Neuronal stem cell (in vitro differentiated cells): ENCODE data around the gene ZFHX3.

Experiments
- DNase-seq: peaks from one replicate; pipeline ENCODE4 v3.0.0-alpha.2; 2013; ENCODE audit warnings: low spot score
- H2AFZ ChIP-seq: one replicate; pipeline ENCODE4 v1.6.1; 2013; ENCODE audit warnings: mild to moderate bottlenecking, low read length, inconsistent platforms
- H2AK5ac ChIP-seq: 2 replicates; pipeline ENCODE4 v1.6.1; 2013; ENCODE audit warnings: low read depth, mild to moderate bottlenecking, inconsistent platforms, low read length, moderate library complexity, mixed read lengths
- H2BK120ac ChIP-seq: 2 replicates; pipeline ENCODE4 v1.6.1; 2013; ENCODE audit warnings: low read depth, mild to moderate bottlenecking, inconsistent platforms, low read length, moderate library complexity, mixed read lengths
- H2BK12ac ChIP-seq: one replicate; pipeline ENCODE4 v1.6.1; 2013; ENCODE audit warnings: low read length, inconsistent platforms
- H2BK15ac ChIP-seq: 2 replicates; pipeline ENCODE4 v1.6.1; 2013; ENCODE audit warnings: mild to moderate bottlenecking, low read length, inconsistent platforms, mixed read lengths
- H2BK5ac ChIP-seq: one replicate; pipeline ENCODE4 v1.6.1; 2013; ENCODE audit warnings: inconsistent platforms, mild to moderate bottlenecking, low read length, moderate library complexity
- H3K14ac ChIP-seq: one replicate; pipeline ENCODE4 v1.6.1; 2013; ENCODE audit warnings: low read length, inconsistent platforms
- H3K18ac ChIP-seq: 2 replicates; pipeline ENCODE4 v1.6.1; 2013; ENCODE audit warnings: low read length, inconsistent platforms
- H3K23ac ChIP-seq: 2 replicates; pipeline ENCODE4 v1.6.1; 2013; ENCODE audit warnings: low read depth, mild to moderate bottlenecking, mixed read lengths, low read length, inconsistent platforms; ENCODE audit not compliant: poor library complexity
- H3K27ac ChIP-seq: replicated peaks from 3 replicates; pipeline ENCODE4 v1.5.1; 2013; ENCODE audit warnings: low read length, inconsistent platforms
- H3K27me3 ChIP-seq, 3 experiments: 2 replicates each; pipeline ENCODE4 v1.6.1; 2013; ENCODE audit warnings: low read length in 3 of 3, mild to moderate bottlenecking in 2 of 3, inconsistent platforms in 1 of 3, low read depth in 1 of 3, mixed read lengths in 1 of 3, moderate library complexity in 1 of 3; ENCODE audit not compliant: control insufficient read depth in 3 of 3, insufficient read depth in 3 of 3
- H3K36me3 ChIP-seq, 2 donors: replicated peaks in 1 of 2; 2 replicates each; pipeline ENCODE4 v1.6.1; 2013; ENCODE audit warnings: low read length in 2 of 2; ENCODE audit not compliant: control insufficient read depth in 2 of 2, insufficient read depth in 2 of 2
- H3K4ac ChIP-seq: 2 replicates; pipeline ENCODE4 v1.6.1; 2013; ENCODE audit warnings: inconsistent platforms, mild to moderate bottlenecking, low read length, moderate library complexity
- H3K4me1 ChIP-seq, 2 donors: 1 replicate in 1 of 2; 2 replicates in 1 of 2; pipeline ENCODE4 v1.6.1; 2013; ENCODE audit warnings: low read length in 2 of 2, low read depth in 1 of 2; ENCODE audit not compliant: control insufficient read depth in 2 of 2, insufficient read depth in 1 of 2
- H3K4me2 ChIP-seq: one replicate; pipeline ENCODE4 v1.6.1; 2013; ENCODE audit warnings: mild to moderate bottlenecking, low read length, inconsistent platforms; ENCODE audit not compliant: insufficient read depth, poor library complexity, severe bottlenecking
- H3K4me3 ChIP-seq, 2 donors: 2 replicates each; pipeline ENCODE4 v1.5.1; 2013; ENCODE audit warnings: low read length in 2 of 2, mild to moderate bottlenecking in 2 of 2, inconsistent platforms in 1 of 2, moderate library complexity in 1 of 2
- H3K79me1 ChIP-seq: one replicate; pipeline ENCODE4 v1.6.1; 2013; ENCODE audit warnings: low read depth, mild to moderate bottlenecking, inconsistent platforms, low read length, moderate library complexity
- H3K9ac ChIP-seq: one replicate; pipeline ENCODE4 v1.6.1; 2013; ENCODE audit warnings: mild to moderate bottlenecking, low read depth, low read length, inconsistent platforms; ENCODE audit not compliant: poor library complexity
- H3K9me3 ChIP-seq, 2 donors: replicated peaks in 1 of 2; 2 replicates each; pipeline versions ENCODE3 to v1.6.1; 2013; ENCODE audit warnings: low read length in 2 of 2, mild to moderate bottlenecking in 2 of 2, inconsistent platforms in 1 of 2, low read depth in 1 of 2, mixed read lengths in 1 of 2, moderate library complexity in 1 of 2; ENCODE audit not compliant: control insufficient read depth in 2 of 2, insufficient read depth in 1 of 2
- H4K8ac ChIP-seq: one replicate; pipeline ENCODE4 v1.6.1; 2013; ENCODE audit warnings: low read depth, mild to moderate bottlenecking, inconsistent platforms, low read length, moderate library complexity
- H4K91ac ChIP-seq: one replicate; pipeline ENCODE4 v1.6.1; 2013; ENCODE audit warnings: low read length, low read depth, mild to moderate bottlenecking, inconsistent platforms; ENCODE audit not compliant: poor library complexity
- WGBS, 2 donors: extraction: QIAGEN DNeasy Blood & Tissue Kit; methylation state at CpG; one replicate each; pipeline ENCODE4 v1.1.7; 2013; ENCODE audit warnings: missing lambda C conversion rate in 2 of 2, mixed read lengths in 1 of 2; ENCODE audit not compliant: insufficient read length in 2 of 2, insufficient replicate concordance in 1 of 2; ENCODE audit errors: extremely low coverage in 2 of 2; 5-methylcytosine and 5-hydroxymethylcytosine counted together

ZFHX3 gene

GRCh38 chr16:72928090-72928981 is 119.6 kb downstream of the ZFHX3 start:
- Histone ChIP-seq H2BK120ac (no peak overlapping the region), H3K4me1 (peaks cover 9 to 18% of the 10 kb centered on the region in 2 donors), H3K23ac (no peak overlapping the region), H2AK5ac (peak overlapping the region; percentile 20), H3K9ac (no peak overlapping the region), H3K27ac (no peak overlapping the region), H2BK5ac (no peak overlapping the region), H4K8ac (no peak overlapping the region), H3K27me3 (no peaks in the 10 kb centered on the region), H2AFZ (no peak overlapping the region), H2BK15ac (no peak overlapping the region), H3K18ac (no peak overlapping the region), H3K4me3 (no peak overlapping the region), H3K79me1 (no peaks in the 10 kb centered on the region), H3K4me2 (no peak overlapping the region), H4K91ac (no peak overlapping the region), H3K14ac (no peak overlapping the region), H3K9me3 (peaks cover 0 to 1% of the 10 kb centered on the region in 2 donors), H3K4ac (no peak overlapping the region), H3K36me3 (no peaks in the 10 kb centered on the region), H2BK12ac (no peak overlapping the region)
- no peak for DNase-seq
- no CpG with 5 or more reads among the region's 11 CpGs for WGBS, 2 donors

- Histone ChIP-seq H4K91ac (no peak overlapping the region), H3K4me3 (no peak overlapping the region), H3K27ac (no peak overlapping the region), H3K9ac (no peak overlapping the region), H2BK12ac (no peak overlapping the region), H3K18ac (peak overlapping the region; percentile 7), H3K23ac (no peak overlapping the region), H3K79me1 (no peaks in the 10 kb centered on the region), H2AFZ (no peak overlapping the region), H2BK5ac (no peak overlapping the region), H4K8ac (no peak overlapping the region), H3K4me1 (peaks cover 9 to 23% of the 10 kb centered on the region in 2 donors), H3K27me3 (no peaks in the 10 kb centered on the region), H2BK15ac (no peak overlapping the region), H2BK120ac (no peak overlapping the region), H2AK5ac (no peak overlapping the region), H3K4ac (no peak overlapping the region), H3K36me3 (no peaks in the 10 kb centered on the region), H3K4me2 (no peak overlapping the region), H3K9me3 (peaks cover 0 to 1% of the 10 kb centered on the region in 2 donors), H3K14ac (no peak overlapping the region)
- no CpG with 5 or more reads among the region's 26 CpGs for WGBS, 2 donors
- no peak for DNase-seq
These were observed 120.5 kb downstream of the ZFHX3 start for GRCh38 chr16:72927199-72928089.

GRCh38 chr16:72926177-72927070 is 121.5 kb downstream of the ZFHX3 start:
- no peak overlapping the region for H3K4me3 ChIP-seq
- H3K27me3 ChIP-seq, result no peaks in the 10 kb centered on the region
- H3K18ac ChIP-seq, result no peak overlapping the region
- no peak overlapping the region for H2BK120ac ChIP-seq
- DNase-seq, result no peak
- no peak overlapping the region for H2BK15ac ChIP-seq
- H3K9ac ChIP-seq, result no peak overlapping the region
- peaks cover 12 to 22% of the 10 kb centered on the region in 2 donors for H3K4me1 ChIP-seq
- no peak overlapping the region for H4K8ac ChIP-seq
- H3K36me3 ChIP-seq, result no peaks in the 10 kb centered on the region
- H3K9me3 ChIP-seq, result peaks cover 0 to 1% of the 10 kb centered on the region in 2 donors
- no peak overlapping the region for H2AK5ac ChIP-seq
- H2BK12ac ChIP-seq, result no peak overlapping the region
- no CpG with 5 or more reads among the region's 12 CpGs for WGBS, 2 donors
- H3K4ac ChIP-seq, result no peak overlapping the region
- no peak overlapping the region for H3K27ac ChIP-seq
- no peaks in the 10 kb centered on the region for H3K79me1 ChIP-seq
- H3K14ac ChIP-seq, result no peak overlapping the region
- no peak overlapping the region for H4K91ac ChIP-seq
- H2BK5ac ChIP-seq, result no peak overlapping the region
- H3K23ac ChIP-seq, result no peak overlapping the region
- H2AFZ ChIP-seq, result no peak overlapping the region
- no peak overlapping the region for H3K4me2 ChIP-seq
